ENCODE measurements around the gene PLEKHD1.
"Not testable (repeated sequence)": the region's sequence is repeated elsewhere in the genome, so short reads cannot be mapped to it uniquely, and the experiment has no call there.

Gene PLEKHD1
- total RNA-seq = 0.94 reads per million

DNA sequence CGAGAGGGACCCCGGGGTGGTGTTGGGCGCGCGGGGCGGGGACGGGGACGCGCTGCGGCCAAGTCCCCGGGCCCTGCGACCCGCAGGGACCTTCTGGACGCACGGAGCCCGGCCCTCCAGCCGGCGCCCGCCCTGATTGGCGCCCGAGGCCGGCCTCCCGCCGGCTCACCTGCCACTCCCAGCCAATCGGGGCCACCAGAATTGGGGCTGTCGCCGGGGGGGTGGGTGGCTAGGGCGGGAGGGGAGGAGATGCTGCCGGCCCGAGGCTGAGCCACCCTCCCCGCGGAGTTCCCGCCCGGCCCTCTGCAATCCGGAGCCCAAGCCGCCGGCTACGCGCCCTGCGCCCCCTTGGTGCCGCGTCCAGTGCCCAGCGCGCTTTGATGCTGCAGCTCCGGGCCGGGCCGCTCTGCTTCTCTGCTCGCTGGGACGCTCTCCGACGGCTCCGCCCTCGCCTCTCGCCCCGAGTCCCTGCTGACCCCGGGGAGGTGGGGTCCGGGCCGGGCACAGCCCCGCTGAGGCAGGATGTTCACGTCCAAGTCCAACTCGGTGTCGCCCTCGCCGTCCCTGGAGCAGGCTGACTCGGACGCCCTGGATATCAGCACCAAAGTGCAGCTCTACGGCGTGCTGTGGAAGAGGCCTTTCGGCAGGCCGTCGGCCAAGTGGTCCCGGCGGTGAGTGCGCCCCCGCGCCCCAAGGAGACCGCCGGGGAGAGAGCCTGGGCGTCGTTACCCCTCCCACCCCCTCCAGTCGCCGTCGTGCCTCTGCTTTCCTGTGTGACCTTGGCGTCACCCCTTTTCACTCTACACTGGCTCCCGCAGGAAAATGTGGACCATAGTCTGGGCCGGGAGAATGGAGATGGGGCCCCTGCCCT, at the start of gene PLEKHD1:
PLEKHD1 (plus strand) TSS at position 285 of the 871 bp plus-strand sequence; CDS start at position 523, 238 bp downstream.
- DNase-seq = no peak

DNA sequence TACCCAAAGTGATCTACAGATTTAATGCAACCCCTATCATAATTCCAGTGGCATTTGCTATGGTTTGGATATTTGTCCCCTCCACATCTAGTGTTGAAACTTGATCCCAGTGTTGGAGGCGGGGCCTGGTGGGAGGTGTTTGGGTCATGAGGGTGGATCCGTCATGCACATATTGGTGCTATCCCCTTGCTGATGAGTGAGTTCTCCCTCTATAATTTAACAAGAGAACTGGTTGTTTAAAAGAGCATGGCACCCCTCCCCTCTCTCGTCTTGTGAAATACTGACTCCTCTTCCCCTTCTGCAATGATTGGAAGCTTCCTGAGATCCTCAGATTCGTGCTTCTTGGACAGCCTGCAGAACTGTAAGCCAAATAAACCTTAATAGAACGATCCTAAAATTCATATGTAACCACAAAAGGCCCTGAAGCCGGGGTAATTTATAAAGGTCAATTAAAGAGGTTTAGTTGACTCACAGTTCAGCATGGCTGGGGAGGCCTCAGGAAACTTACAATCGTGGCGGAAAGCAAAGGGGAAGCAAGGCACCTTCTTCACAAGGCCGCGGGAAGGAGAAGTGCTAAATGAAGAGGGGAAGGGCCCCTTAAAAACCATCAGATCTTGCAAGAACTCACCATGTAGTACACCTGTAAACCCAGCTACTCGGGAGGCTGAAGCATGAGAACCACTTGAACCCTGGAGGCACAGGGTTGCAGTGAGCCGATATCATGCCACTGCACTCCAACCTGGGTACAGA, 44.8 kb upstream of the PLEKHD1 start:
- no peak for DNase-seq

DNA sequence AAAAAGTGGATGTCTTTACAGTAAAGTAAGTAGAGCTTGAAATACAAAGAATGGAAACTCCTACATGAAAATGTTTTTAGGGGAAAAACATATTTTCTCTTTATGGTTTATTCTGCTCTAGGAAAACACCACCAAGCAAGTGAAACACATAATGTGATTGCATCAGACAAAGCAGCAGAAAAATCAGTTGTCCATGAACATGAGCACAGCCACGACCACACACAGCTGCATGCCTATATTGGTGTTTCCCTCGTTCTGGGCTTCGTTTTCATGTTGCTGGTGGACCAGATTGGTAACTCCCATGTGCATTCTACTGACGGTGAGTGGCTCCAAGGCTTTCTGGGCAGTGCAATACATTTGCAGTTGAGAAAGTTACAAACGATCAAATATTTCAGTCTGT, 42.6 kb upstream of the PLEKHD1 start:
- DNase-seq = no peak

DNA sequence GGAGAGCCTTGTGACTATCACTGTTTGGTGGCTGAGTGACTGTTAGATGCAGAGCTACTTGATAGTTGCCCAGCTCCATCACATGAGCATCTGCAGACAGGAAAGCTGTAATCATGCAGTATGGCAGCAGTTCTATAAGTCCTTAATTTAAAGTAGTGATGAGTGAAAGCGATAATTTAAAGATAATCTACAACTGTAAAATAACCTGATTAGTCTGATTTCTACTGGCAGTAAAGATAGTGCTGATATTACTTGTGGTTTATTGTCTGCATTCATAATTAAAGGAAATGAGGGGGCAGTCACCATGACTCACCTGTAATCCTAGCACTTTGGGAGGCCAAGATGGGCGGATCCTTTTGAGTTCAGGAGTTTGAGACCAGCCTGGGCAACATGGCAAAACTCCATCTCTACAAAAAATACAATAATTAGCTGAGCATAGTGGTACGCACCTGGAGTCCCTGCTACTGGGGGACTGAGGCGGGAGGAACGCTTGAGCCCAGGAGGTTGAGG, 41.2 kb upstream of the PLEKHD1 start:
- DNase-seq = no peak

GRCh38 chr14:69449216-69449615, 35.3 kb upstream of the PLEKHD1 start:
- no peak for DNase-seq

GRCh38 chr14:69451941-69452340, 32.6 kb upstream of the PLEKHD1 start:
- no peak for DNase-seq

DNA sequence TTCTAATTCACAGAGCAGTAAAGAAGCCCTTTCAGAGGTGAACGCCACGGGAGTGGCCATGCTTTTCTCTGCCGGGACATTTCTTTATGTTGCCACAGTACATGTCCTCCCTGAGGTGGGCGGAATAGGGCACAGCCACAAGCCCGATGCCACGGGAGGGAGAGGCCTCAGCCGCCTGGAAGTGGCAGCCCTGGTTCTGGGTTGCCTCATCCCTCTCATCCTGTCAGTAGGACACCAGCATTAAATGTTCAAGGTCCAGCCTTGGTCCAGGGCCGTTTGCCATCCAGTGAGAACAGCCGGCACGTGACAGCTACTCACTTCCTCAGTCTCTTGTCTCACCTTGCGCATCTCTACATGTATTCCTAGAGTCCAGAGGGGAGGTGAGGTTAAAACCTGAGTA, 26.2 kb upstream of the PLEKHD1 start:
- no peak for DNase-seq

DNA sequence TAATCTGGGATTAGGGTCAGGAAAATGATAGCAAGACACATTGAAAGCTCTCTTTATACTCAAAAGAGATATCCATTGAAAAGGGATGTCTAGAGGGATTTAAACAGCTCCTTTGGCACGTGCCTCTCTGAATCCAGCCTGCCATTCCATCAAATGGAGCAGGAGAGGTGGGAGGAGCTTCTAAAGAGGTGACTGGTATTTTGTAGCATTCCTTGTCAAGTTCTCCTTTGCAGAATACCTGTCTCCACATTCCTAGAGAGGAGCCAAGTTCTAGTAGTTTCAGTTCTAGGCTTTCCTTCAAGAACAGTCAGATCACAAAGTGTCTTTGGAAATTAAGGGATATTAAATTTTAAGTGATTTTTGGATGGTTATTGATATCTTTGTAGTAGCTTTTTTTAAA, 25.4 kb upstream of the PLEKHD1 start:
- no peak for DNase-seq

DNA sequence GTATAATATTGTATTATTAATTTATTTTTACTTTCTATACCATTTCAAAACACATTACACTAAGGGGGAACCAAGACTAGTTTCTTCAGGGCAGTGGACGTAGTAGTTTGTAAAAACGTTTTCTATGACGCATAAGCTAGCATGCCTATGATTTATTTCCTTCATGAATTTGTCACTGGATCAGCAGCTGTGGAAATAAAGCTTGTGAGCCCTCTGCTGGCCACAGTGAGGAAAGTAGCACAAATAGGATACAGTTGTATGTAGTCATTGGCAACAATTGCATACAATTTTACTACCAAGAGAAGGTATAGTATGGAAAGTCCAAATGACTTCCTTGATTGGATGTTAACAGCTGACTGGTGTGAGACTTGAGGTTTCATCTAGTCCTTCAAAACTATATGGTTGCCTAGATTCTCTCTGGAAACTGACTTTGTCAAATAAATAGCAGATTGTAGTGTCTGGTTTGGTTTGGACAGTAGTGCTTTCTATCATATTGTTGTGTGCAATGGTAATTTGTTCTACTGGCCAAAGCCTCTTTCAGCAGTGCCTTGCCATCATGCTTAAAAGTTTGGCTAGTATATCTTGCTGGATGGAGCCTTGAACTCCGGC, 24.3 kb upstream of the PLEKHD1 start:
- DNase-seq = peak; percentile 17

DNA sequence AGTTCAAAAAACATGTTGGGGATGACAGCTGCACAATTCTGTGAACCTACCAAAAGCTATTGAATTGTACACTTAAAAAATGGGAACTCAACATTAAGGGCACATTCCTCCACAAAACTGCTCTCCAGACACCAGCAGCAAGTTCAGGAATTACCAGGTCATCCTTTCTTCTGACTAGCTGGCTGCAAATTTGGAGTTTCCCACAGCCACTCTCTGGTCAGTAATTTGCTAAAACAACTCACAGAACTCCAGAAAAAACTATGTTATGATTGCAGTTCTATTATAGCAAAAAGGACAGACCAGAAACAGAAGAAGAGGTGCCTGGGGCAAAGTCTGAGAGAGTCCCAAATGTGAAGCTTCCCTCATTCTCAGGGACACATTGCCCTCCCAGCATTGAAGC, 20.1 kb upstream of the PLEKHD1 start:
- DNase-seq = no peak

- no peak for DNase-seq
Measured at GRCh38 chr14:69464829-69465228, 19.7 kb upstream of the PLEKHD1 start.

- no peak for DNase-seq
Measured at GRCh38 chr14:69468949-69469348, 15.6 kb upstream of the PLEKHD1 start.

DNA sequence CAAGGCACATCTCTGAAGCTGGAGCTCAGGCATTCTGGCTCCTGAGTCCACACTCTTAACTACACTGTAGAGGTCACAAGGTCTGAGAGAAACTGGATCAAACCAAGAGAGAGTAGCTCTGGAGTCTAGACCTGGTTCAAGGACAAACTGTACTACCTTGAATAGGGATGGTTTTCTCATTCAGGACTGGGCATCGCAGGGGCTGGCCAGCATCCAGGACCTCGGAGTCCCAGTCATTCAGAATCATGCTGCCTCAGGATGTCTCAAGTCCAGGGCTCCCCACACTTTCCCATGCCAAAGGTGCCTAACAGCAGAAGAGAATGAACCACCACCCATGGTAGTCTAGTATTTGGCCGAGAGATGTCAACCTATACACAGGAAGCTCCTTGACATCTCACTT, 13.1 kb upstream of the PLEKHD1 start:
- no peak for DNase-seq

DNA sequence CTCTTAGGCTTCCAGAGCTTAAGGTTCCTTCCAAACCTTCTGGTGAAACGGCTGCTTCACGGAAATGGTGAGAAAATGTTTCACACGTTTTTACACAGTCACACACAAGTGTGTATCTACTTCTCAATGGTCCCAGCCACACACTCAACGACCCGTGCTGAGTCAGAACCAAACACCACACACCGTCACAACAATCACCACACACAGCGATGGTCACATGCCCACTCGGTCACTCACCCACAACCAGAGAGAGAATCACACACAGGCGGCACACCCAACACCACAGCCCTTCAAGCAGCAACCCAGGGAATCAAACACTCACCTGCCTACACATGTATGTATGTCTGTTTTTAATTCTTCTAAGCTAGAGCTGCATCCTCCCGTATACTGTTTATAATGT, 12.6 kb upstream of the PLEKHD1 start:
- no peak for DNase-seq

GRCh38 chr14:69473260-69473659, 11.3 kb upstream of the PLEKHD1 start:
- DNase-seq = no peak

DNA sequence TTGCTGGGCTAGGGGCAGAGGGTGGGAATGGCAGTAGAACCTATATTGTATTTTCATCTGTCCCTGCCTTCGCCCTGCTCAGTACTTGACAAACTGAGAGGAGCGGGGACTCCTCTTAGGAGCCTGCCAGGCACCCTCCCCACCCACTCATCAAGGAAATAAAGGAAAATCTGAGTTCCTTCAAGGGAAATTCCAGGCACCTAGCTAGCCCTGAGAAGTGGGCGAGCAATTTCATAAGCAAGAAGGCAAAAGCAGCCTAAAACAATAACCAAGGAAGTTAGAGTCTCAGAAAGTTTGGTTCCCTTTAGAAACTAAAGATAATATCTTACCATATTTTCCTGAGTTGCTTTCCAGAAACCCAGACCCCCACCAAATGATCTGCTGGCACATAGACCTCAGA, 10.6 kb upstream of the PLEKHD1 start:
- DNase-seq = no peak

- DNase-seq = no peak
Measured at GRCh38 chr14:69475194-69475818, 9.2 kb upstream of the PLEKHD1 start.

- not testable (repeated sequence) for DNase-seq
Measured at GRCh38 chr14:69476824-69477450, 7.6 kb upstream of the PLEKHD1 start.

DNA sequence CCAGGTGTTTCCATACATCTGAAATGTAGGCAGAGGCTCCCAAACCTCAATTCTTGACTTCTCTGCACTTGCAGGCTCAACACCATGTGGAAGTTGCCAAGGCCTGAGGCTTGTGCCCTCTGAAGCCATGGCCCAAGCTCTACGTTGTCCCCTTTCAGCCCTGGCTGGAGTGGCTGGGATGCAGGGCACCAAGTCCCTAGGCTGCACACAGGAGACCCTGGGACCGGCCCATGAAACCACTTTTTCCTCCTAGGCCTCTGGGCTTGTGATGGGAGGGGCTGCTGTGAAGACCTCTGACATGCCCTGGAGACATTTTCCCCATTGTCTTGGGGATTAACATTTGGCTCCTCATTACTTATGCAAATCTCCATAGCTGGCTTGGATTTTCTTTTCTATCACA, 6.5 kb upstream of the PLEKHD1 start:
- not testable (repeated sequence) for DNase-seq

DNA sequence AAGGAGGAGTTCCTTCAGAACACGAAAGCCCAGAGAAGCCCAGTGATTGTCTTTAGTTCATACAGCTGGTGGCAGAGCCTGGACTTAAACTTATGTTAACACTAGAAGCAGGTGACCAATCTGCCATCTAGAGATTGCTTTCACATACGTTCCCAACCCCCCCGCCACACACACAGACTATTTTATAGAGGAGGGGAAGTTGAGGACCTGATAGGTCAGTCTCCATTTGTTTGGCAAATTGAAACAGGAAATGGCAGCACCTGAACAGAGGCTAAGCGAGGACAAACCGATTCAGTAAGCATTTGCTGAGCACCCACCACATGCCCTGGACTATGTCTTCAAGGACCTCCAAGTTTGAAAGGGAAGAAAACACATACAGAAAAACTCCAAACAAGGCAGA, 4.8 kb upstream of the PLEKHD1 start:
- DNase-seq = no peak

GRCh38 chr14:69480136-69480535, 4.4 kb upstream of the PLEKHD1 start:
- DNase-seq = no peak

DNA sequence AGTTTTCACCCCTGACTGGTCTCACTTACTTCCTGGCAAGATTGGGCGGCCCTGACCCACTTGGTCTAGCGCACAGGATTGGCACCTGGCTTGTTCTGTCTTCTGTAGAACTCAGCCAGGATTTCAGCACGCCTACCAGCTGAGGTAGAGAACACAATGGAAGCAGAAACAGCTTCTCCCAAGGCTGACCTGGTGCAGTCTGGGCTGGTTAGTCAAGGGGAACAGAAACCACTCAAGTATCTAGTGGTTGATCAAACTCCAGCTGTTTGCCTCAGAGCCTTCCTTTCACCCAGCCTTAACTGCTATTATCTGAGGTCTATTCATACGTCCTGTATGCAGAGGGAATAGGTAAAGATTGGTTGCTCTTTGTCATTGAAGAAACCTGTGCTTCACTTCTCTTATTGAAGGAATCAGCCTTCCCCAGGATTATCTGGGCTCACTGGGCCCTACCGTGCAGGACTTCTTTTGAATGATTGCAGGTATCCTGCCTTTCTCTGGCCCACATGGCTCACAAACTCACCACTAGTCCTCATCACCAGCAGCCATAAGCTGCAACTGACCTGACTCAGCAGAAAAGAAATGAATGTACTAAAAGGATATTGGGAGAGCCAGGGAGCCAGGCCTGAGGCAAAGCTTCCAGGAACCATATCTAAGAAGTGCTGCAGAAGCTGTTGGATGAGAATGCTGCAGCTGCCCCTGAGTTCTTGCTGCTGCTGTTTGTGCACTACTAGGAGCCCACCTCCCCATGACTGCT, 2.5 kb upstream of the PLEKHD1 start:
- DNase-seq = no peak

Measured in effector CD4-positive, alpha-beta T cell (primary cell).